ENCODE data around the gene PEX12.
"Not testable (repeated sequence)": the region's sequence is repeated elsewhere in the genome, so short reads cannot be mapped to it uniquely, and the experiment has no call there.

PEX12 gene

DNA sequence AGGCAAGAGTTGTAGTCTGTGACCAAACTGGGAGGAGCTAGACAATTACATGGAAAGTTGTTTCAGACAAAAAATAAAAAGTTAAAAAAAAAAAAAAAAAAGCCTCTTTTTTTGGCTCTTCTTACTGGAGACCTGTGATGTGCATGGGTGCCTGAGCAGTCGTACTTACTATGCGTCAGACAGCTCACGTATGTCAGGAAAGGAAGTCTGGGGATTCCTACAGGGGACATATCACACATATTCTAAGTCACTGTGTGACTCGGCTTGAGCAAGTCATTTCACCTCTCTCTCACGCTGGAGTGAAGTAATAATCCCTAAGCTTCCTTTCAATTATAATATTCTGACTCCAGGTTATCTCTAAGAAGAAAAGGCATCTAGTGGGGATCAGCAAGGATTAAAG, 23.7 kb downstream of the PEX12 start:
- peaks cover 10% of the 10 kb centered on the region for H3K27me3 Mint-ChIP-seq
- peak; percentile 54 for ATAC-seq
- no peak overlapping the region for H3K27ac Mint-ChIP-seq
- peaks cover 5% of the 10 kb centered on the region for H3K4me1 Mint-ChIP-seq
- H3K4me3 Mint-ChIP-seq: no peak overlapping the region
- no peaks in the 10 kb centered on the region for H3K9me3 Mint-ChIP-seq
- DNase-seq: no peak

DNA sequence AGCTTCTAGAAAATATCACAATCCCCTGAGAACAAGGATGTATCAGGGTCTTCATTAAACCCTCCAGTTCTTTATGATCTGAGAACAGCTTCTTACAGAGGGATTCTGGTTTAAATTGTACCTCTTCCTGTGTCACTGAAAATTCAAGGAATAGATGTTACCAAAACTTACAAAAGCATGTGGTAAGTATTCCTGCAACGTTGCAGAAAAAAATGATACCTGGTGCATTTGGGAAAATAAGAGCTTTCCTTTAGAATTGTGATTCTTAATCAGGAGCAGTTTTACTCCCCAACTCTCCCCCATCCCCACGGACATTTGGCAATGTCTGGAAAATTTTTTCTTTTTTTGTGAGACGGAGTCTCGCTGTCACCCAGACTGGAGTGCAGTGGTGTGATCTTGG, 25.1 kb downstream of the PEX12 start:
- Mint-ChIP-seq H3K4me1 (peaks cover 19% of the 10 kb centered on the region), H3K27me3 (peaks cover 3% of the 10 kb centered on the region)
- no peak for ATAC-seq

DNA sequence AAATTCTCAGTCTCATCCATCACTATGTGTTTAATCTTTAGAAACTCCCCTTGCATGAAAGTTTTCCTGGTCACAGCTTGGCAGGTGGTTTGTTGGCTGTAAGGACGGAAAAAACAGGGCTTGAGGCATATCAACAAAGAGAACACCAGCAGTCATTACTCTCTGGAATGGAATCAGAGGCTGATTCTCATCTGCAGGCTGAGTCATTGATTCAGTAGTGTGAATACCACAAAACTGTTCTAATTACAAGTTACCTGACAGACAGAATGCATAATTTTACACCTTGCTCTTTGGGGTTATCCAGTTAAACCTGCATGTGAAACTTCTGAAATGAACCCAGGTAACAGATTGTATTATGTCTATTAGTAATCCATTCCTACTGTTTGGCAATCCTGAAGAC, 29.4 kb downstream of the PEX12 start:
- peaks cover 43% of the 10 kb centered on the region for H3K4me1 Mint-ChIP-seq
- peak; percentile 69 for ATAC-seq
- H3K4me3 Mint-ChIP-seq: no peak overlapping the region
- no peaks in the 10 kb centered on the region for H3K9me3 Mint-ChIP-seq
- H3K27ac Mint-ChIP-seq: no peak overlapping the region
- no peaks in the 10 kb centered on the region for H3K27me3 Mint-ChIP-seq
- no peak for DNase-seq

More for the DNA sequence above, 25.1 kb downstream of the PEX12 start:
- Mint-ChIP-seq H3K4me3 (no peak overlapping the region), H3K9me3 (no peaks in the 10 kb centered on the region), H3K27ac (no peak overlapping the region)
- no peak for DNase-seq

DNA sequence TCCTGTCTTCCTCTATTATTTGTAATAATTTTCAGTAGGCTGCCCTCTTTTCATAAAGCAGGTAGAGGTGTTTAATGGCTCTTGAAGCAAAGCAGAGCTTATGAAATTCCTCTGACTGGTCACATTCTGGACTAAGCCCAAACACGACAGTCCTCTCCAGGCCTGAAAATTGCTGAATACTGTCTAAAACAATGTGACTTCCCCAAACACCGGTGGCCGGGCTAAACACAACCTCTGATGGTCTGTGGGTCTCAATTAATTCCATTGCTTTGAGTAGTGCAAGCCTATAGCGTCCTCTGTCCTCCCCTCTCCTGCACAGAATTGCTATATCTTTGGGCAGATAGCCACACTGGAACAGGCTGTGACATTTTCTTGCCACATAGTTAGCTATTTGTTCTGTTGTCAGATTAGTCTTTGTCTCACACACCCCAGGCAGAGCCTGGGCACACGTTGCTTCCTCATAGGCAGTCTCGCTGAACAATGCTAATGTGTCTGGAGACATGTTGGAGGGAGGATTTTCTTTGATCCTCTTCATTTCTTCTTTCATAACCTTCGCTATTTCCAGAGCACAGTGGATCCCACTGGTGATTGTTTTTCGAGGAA, 30.1 kb downstream of the PEX12 start:
- Mint-ChIP-seq H3K4me1 (peaks cover 49% of the 10 kb centered on the region), H3K4me3 (no peak overlapping the region), H3K27me3 (no peaks in the 10 kb centered on the region), H3K27ac (no peak overlapping the region), H3K9me3 (no peaks in the 10 kb centered on the region)
- ATAC-seq (no peak), DNase-seq (no peak)

DNA sequence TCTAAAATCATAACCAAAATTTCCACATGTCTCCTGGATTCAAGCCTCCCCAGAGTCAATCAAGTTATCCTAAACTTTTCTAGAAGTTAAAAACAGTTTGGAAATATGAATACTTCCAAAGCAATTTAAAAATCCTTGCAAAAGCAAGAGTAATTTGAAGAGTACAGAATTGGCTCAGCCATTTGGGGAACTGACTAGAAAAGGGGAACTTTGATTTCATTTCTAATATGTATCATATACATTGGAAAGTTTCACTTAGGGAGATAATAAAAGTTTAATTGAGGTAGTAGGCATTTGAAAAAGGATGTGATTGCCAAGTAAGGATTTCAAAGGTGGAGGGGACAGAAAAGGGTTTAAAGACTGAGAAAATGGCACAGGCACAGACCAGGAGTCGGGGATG, 31.9 kb downstream of the PEX12 start:
- DNase-seq: no peak
- H3K9me3 Mint-ChIP-seq: no peaks in the 10 kb centered on the region
- no peak overlapping the region for H3K27ac Mint-ChIP-seq
- peaks cover 56% of the 10 kb centered on the region for H3K4me1 Mint-ChIP-seq
- no peaks in the 10 kb centered on the region for H3K27me3 Mint-ChIP-seq
- H3K4me3 Mint-ChIP-seq: no peak overlapping the region
- no peak for ATAC-seq

DNA sequence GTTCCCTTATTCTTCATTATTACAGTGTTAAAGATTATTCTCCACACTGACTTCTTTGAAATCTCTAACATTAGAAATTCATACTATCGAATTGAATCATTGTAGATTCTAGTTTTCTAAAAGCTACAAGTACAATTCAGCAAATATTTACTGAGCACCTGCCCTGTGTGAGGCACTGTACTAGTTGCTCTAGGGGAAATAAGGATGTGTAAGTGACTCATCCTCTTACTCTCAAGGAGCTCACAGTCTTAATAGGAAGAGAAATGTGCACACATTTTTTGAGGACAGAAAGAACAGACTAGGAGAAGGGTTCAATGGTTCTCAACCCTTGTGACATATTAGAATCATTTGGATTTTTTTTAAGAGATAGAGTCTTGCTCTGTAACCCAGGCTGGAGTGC, 33.2 kb downstream of the PEX12 start:
- H3K9me3 Mint-ChIP-seq: no peaks in the 10 kb centered on the region
- DNase-seq (no peak), ATAC-seq (no peak)
- no peak overlapping the region for H3K4me3 Mint-ChIP-seq
- no peak overlapping the region for H3K27ac Mint-ChIP-seq
- peaks cover 65% of the 10 kb centered on the region for H3K4me1 Mint-ChIP-seq
- no peaks in the 10 kb centered on the region for H3K27me3 Mint-ChIP-seq

DNA sequence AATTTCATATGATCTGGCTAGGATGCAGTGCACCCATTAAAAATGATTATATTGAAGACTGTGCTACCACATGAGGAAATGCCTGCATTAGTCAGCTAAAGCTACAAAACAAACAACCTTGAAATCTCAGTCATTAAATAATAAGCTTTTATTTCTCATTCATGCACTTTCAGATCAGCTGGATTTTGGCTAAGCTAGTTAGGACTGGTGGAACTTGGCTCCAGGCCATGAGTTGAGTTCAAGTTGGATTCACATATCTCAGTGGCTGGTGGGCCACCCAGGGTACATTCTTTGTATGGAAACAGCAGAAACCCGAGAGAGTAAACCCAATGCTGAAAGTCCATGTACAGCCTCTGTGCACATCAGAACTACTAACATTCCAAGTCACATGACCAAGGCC, 34.5 kb downstream of the PEX12 start:
- Mint-ChIP-seq H3K4me1 (peaks cover 65% of the 10 kb centered on the region), H3K9me3 (no peaks in the 10 kb centered on the region), H3K27me3 (no peaks in the 10 kb centered on the region), H3K27ac (no peak overlapping the region), H3K4me3 (no peak overlapping the region)
- ATAC-seq: no peak
- no peak for DNase-seq

DNA sequence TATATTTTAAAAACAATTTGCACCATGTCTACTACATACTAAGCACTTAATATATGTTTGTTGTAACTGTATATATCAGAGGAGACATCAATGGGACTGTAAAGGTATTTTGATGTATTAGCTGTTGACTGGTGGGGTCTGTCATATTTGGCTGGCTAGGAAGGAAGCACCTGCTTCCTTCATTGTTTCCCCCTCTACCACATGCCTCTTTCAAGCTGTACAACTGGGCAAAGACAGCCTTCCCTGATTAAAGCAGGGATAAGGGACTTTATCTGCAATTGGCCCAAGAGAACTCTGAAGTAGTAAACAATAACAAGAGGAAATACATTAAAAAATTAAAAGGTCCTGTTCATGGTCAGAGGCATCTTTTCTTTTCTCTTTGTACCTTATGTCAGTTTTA, 35.4 kb downstream of the PEX12 start:
- Mint-ChIP-seq H3K9me3 (no peaks in the 10 kb centered on the region), H3K4me3 (no peak overlapping the region), H3K4me1 (peaks cover 67% of the 10 kb centered on the region), H3K27me3 (no peaks in the 10 kb centered on the region), H3K27ac (no peak overlapping the region)
- DNase-seq: no peak
- no peak for ATAC-seq

DNA sequence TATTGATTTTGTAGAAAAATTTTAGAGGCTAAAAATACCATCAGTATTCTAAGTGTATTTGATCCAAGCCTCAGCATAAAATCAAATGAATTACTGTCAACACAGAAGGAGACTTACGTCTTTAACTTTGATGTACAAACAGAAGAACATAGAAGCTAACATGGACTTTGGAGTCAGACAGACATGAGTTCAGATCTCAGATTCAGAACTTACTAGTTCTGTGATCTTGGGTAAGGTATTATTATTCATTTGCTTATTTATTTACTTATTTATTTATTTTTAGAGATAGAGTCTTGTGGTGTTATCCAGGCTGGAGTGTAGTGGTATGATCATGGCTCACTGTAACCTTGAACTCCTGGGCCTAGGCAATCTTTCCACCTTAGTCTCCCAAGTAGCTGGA, 36.9 kb downstream of the PEX12 start:
- DNase-seq: no peak
- Mint-ChIP-seq H3K9me3 (no peaks in the 10 kb centered on the region), H3K27ac (peak overlapping the region; percentile 94 to 98), H3K4me1 (peaks cover 67% of the 10 kb centered on the region), H3K4me3 (peak overlapping the region; percentile 59 to 84), H3K27me3 (no peaks in the 10 kb centered on the region)
- ATAC-seq: no peak

DNA sequence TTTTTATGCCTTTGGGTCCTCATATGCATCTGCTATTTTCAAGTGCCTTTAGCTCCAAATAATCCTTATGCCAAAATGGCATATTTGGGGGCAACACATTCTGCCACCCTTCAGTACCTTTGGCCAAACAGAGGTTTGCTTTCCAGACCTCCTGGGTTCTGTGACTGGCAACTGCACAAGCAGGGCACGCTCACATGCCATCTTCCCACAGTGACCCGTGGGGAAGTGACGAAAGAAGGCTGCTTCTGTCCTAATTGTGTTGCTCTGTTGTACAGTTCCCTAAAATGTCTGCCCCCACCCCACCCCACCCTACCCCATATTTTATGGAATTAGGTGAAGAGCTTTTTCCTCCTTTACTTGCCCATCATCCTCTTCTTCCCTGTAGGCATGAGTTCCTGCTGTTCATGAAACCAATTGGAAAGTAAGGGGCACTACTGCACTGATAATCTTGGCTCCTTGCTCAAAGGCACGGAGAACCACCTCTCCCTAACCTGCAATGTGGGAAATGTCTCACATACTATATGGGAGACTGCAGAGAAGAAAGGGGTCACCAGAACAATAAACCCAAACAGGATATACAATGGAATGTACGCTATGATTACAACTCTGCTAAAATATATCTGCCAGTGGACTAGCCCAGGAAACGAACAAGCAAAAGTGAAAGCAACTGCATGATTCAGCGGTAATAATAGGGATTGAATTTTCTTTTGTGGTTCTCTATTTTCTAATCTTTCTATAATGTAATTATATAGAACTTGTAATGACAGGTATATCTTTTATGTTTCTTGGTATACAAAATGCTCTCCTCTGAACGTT, 37.6 kb downstream of the PEX12 start:
- H3K4me3 Mint-ChIP-seq: peak overlapping the region; percentile 78 to 84
- DNase-seq (peak in 1 of 2 donors; percentile 51), ATAC-seq (peak; percentile 55)
- peaks cover 60% of the 10 kb centered on the region for H3K4me1 Mint-ChIP-seq
- peak overlapping the region; percentile 94 to 98 for H3K27ac Mint-ChIP-seq
- H3K9me3 Mint-ChIP-seq: no peaks in the 10 kb centered on the region
- H3K27me3 Mint-ChIP-seq: no peaks in the 10 kb centered on the region

DNA sequence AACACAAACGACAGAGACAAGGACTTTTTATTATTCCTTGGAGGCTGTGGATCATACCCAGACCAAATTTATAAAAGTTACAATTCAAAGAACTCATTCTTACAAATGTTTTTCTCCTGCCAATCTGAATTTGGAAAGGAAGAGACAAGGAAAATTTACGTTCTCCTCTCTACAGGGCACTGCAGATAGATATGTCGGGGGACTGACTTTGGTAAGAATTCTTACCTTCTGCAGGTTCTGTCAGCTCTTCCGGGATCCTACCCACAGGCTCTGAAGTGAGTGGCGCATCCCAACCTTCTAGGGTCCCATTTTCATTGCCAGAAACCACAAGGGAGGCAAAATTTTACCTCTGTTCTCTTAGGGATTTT, 38.7 kb downstream of the PEX12 start:
- ATAC-seq: no peak

DNA sequence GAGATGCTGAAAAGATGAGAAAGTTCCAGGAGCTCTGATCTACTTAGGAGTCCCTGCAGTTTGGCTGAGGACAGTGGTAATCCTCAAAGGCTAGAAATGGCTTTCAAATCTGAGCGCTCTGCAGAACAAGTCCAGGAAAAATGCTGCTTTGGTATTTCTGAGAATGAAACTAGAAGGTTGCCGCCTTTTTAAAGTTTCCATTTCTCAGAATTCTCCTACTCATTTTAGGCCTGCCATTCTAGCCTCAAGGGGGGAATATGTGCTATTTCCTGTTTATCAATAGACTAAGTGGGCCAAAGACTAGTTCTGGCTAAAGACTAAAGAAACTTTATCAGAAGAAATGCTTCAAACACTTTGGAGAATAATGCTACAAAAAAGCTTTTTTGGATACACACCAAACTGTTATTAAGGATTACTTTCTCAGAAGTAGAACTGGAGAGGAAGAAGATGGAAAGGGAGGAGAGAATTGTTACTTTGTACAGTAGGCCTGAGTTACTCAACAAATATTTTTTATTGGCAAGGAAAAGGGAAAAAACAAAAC, 40.7 kb downstream of the PEX12 start, which contains the start of gene SLFN12L:
Gene SLFN12L (minus strand): TSS at position 78 of the 541 bp plus-strand sequence. CDS start 15,314 bp downstream, outside the sequence.
- H3K9me3 Mint-ChIP-seq: no peaks in the 10 kb centered on the region
- H3K4me1 Mint-ChIP-seq: peaks cover 52% of the 10 kb centered on the region
- ATAC-seq (peak; percentile 73), DNase-seq (peak; percentile 62 to 64)
- H3K27me3 Mint-ChIP-seq: no peaks in the 10 kb centered on the region
- H3K4me3 Mint-ChIP-seq: peak within 1 kb of the TSS; percentile 68 to 84
- H3K27ac Mint-ChIP-seq: peak within 1 kb of the TSS; percentile 99

More for the DNA sequence above, 38.7 kb downstream of the PEX12 start:
- no peak for DNase-seq
- Mint-ChIP-seq H3K4me1 (peaks cover 54% of the 10 kb centered on the region), H3K4me3 (peak overlapping the region; percentile 78 to 84), H3K27ac (peak overlapping the region; percentile 94 to 98), H3K9me3 (no peaks in the 10 kb centered on the region), H3K27me3 (no peaks in the 10 kb centered on the region)

DNA sequence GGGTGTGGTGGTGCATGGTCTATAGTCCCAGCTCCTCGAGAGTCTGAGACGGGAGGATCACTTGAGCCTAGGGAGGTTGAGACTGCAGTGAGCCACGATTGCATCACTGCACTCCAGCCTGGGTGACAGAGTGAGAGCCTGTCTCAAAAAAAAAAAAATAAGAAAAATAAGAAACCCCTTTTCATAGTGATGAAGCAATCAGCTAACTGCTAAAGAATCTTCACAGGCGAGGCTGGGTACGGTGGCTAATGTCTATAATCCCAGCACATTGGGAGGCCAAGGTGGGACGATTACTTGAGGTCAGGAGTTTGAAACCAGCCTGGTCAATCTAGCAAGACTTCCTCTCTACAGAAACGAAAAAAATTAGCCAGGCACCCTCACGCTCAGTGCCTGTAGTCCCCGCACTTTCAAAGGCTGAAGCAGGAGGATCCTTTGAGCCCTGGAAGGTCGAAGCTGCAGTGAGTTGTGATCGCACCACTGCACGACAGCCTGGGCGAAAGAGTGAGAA, 41.7 kb downstream of the PEX12 start:
- ATAC-seq (peak; percentile 60), DNase-seq (peak; percentile 48 to 64)
- H3K4me1 Mint-ChIP-seq: peaks cover 61% of the 10 kb centered on the region
- H3K4me3 Mint-ChIP-seq: peak overlapping the region; percentile 68 to 84
- no peaks in the 10 kb centered on the region for H3K9me3 Mint-ChIP-seq
- H3K27me3 Mint-ChIP-seq: no peaks in the 10 kb centered on the region
- H3K27ac Mint-ChIP-seq: peak overlapping the region; percentile 99

DNA sequence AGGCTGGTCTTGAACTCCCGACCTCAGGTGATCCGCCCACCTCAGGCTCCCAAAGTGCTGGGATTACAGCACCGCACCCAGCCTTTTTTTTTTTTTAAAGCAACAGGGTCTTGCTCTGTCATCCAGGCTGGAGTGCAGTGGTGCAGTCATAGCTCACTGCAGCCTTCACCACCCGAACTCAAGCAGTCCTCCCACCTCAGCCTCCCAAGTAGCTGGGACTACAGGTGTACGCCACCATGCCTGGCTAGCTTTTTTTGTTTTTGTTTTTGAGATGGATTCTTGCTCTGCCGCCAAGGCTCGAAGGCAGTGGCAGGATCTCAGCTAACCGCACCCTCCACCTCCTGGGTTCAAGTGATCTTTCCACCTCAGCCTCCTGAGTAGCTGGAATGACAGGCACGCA, 43.0 kb downstream of the PEX12 start:
- H3K4me1 Mint-ChIP-seq: peaks cover 61% of the 10 kb centered on the region
- DNase-seq: peak in 1 of 2 donors; percentile 45
- H3K4me3 Mint-ChIP-seq: peak overlapping the region; percentile 68 to 84
- peak overlapping the region; percentile 99 for H3K27ac Mint-ChIP-seq
- H3K9me3 Mint-ChIP-seq, ATAC-seq, H3K27me3 Mint-ChIP-seq: not testable (repeated sequence)

DNA sequence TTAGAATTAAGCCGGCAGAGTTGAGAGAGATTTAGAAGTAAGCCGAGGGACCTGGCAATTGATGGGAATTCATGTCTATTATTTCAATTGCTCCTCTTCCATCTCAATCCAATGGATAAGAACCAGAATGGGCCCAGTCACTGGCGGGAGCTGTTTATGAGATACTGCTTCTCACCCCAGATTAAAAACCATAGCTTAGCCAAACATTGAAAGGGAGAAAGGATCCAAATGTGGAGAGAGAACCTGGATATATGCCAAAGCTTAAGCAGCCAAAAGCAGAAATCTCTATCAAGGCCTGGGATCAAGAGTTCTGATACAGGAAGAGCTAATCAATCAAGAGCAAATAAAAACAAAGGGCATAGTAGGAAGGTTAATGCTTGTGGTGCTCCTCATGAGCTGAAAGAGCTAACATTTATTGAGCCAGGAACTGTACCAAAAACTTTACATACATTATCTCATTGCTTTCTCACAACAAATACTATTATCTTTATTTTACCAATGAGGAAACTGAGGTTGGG, 43.7 kb downstream of the PEX12 start:
- H3K27me3 Mint-ChIP-seq: no peaks in the 10 kb centered on the region
- peak overlapping the region; percentile 7 to 99 for H3K27ac Mint-ChIP-seq
- no peak for ATAC-seq
- H3K4me3 Mint-ChIP-seq: peak overlapping the region; percentile 68 to 84
- H3K4me1 Mint-ChIP-seq: peaks cover 57% of the 10 kb centered on the region
- no peaks in the 10 kb centered on the region for H3K9me3 Mint-ChIP-seq
- no peak for DNase-seq

DNA sequence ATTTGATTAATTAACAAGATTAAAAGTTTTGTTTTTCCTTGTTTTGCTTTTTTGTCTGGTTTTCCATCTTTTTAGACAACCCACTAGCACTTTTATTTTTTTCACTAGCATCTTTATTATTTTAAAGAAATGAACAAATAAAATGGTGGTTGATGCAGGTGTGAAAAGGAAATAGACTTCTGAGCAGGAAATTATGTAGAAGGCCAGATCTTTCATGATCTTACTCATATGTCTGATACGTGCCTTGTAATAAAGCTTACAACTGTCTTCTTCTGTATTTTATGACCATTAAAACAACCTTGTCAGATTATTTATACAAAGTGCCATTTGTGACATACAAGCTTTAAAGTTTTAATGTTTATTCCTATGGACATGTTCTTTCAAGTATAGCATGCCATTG, 47.2 kb downstream of the PEX12 start:
- peaks cover 0 to under 1% of the 10 kb centered on the region in 2 donors for H3K9me3 Mint-ChIP-seq
- no peaks in the 10 kb centered on the region for H3K27me3 Mint-ChIP-seq
- peak overlapping the region; percentile 80 to 86 for H3K4me3 Mint-ChIP-seq
- ATAC-seq (peak; percentile 50), DNase-seq (no peak)
- H3K27ac Mint-ChIP-seq: no peak overlapping the region
- peaks cover 63% of the 10 kb centered on the region for H3K4me1 Mint-ChIP-seq

Data from stimulated activated naive CD8-positive, alpha-beta T cell treated with anti-CD3 and anti-CD28 coated beads, Interleukin-15, amount 100 ng/mL, for 72 hours (primary cell).